ENCODE measurements around the gene CDH16. TPM values are rescaled to one million over a fixed set of nuclear protein-coding genes. Genes with fewer than 3 reads are reported as not detected.

The CDH16 gene
- total and polyA plus RNA-seq, 11 donors: 0.08 to 1.6 (median 0.17) TPM; not detected in 5

DNA sequence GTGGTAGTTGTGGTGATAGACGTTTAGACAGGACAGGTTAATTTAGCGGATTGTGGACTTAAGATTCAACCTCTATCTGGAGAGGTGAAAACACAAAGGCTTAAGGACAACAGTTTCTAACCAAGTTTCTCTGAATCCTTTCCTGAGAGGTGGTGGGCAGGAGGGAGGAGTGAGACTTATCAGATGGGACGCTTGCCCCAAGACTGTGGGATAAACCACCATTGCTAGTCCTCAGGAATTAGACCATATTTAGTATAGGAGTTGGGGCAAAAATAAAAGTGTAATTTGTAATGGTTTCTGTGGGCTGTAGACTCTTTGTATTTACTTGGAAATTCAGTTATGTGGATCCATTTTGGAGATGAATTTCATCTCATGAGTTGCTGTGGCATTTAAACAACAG is 31.8 kb downstream of the CDH16 start:
- intact Hi-C loops (cut with DNase I): no loop called here
- no peak overlapping the region for H3K4me3 ChIP-seq
- no peaks in the 10 kb centered on the region for H3K27me3 ChIP-seq
- 65 to 83% (median 77%) methylated on average over 3 of the region's 3 CpGs for WGBS, 4 donors
- peaks cover 0 to 33% (median 24%) of the 10 kb centered on the region in 9 donors for H3K36me3 ChIP-seq
- DNase-seq: no peak
- TF ChIP-seq, protein P1, sequence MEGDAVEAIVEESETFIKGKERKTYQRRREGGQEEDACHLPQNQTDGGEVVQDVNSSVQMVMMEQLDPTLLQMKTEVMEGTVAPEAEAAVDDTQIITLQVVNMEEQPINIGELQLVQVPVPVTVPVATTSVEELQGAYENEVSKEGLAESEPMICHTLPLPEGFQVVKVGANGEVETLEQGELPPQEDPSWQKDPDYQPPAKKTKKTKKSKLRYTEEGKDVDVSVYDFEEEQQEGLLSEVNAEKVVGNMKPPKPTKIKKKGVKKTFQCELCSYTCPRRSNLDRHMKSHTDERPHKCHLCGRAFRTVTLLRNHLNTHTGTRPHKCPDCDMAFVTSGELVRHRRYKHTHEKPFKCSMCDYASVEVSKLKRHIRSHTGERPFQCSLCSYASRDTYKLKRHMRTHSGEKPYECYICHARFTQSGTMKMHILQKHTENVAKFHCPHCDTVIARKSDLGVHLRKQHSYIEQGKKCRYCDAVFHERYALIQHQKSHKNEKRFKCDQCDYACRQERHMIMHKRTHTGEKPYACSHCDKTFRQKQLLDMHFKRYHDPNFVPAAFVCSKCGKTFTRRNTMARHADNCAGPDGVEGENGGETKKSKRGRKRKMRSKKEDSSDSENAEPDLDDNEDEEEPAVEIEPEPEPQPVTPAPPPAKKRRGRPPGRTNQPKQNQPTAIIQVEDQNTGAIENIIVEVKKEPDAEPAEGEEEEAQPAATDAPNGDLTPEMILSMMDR (IDR thresholded peaks at IDR 0.05): no peak
- no peak for TF ChIP-seq POLR2A (IDR thresholded peaks at IDR 0.05)
- ATAC-seq: no peak
- no peak overlapping the region for H3K27ac ChIP-seq
- peaks cover 0 to 2% (median 0%) of the 10 kb centered on the region in 12 donors for H3K4me1 ChIP-seq
- H3K9me3 ChIP-seq: no peaks in the 10 kb centered on the region

DNA sequence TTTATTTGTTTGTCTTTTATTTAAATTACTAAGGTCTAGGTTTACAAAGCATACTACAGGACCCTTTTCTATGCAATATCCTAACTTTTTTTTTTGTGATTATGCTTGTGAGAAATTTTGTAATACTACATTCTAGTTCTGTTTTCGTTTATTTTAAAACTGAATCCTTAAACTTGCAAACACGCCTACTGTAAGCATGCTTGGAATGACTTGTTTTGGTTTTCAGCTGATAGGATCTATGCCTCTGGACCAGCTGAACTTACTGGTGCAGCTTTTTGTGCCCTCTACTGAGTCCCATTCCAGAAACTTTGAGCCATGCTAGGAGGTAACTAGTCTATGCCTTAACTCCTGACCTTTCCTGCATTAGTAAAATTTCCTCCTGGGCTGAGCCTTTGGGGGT is 32.4 kb downstream of the CDH16 start:
- no peak for DNase-seq
- TF ChIP-seq POLR2A (IDR thresholded peaks at IDR 0.05): no peak
- TF ChIP-seq, protein P1 (IDR thresholded peaks at IDR 0.05): no peak
- Histone ChIP-seq H3K4me1 (peaks cover 0 to 6% (median 3%) of the 10 kb centered on the region in 12 donors), H3K27me3 (no peaks in the 10 kb centered on the region), H3K36me3 (peaks cover 0 to 33% (median 24%) of the 10 kb centered on the region in 9 donors), H3K9me3 (no peaks in the 10 kb centered on the region), H3K27ac (no peak overlapping the region), H3K4me3 (no peak overlapping the region)
- 70 to 78% (median 75%) methylated on average over 2 of the region's 2 CpGs for WGBS, 4 donors
- ATAC-seq: no peak
- intact Hi-C loops (cut with DNase I): no loop called here

DNA sequence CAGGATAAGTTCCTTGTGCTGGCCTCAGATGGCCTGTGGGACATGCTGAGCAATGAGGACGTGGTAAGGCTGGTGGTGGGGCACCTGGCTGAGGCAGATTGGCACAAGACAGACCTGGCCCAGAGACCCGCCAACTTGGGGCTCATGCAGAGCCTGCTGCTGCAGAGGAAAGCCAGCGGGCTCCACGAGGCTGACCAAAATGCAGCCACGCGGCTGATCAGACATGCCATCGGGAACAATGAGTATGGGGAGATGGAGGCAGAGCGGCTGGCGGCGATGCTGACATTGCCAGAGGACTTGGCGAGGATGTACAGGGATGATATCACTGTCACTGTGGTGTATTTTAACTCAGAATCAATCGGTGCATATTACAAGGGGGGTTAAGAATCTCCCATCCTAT is 33.2 kb downstream of the CDH16 start:
- intact Hi-C loops (cut with DNase I): no loop called here
- peaks cover 0 to 33% (median 24%) of the 10 kb centered on the region in 9 donors for H3K36me3 ChIP-seq
- no peak overlapping the region for H3K4me3 ChIP-seq
- peaks cover 0 to 13% (median 9%) of the 10 kb centered on the region in 12 donors for H3K4me1 ChIP-seq
- no peaks in the 10 kb centered on the region for H3K27me3 ChIP-seq
- TF ChIP-seq POLR2A (IDR thresholded peaks at IDR 0.05): no peak
- TF ChIP-seq, protein P1 (IDR thresholded peaks at IDR 0.05): no peak
- DNase-seq (no peak), ATAC-seq (no peak)
- 91 to 93% (median 92%) methylated on average over 11 to 12 of the region's 12 CpGs for WGBS, 4 donors
- H3K9me3 ChIP-seq: no peaks in the 10 kb centered on the region
- no peak overlapping the region for H3K27ac ChIP-seq

DNA sequence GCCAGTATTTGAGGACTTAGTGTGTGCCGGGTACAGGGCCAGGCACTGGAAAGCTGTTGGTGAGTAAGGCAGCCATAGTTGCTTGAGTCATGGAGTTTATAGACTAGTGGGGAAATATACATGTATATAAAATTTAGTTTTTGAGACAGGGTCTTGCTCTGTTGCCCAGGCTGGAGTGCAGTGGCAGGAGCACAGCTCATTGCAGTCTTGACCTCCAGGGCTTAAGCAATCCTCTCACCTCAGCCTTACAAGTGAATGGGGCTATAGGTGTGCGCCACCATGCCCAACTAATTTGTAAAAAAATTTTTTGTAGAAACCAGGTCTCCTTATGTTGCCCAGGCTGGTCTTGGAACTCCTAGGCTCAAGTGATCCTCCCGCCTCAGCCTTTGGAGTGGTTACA is 36.0 kb downstream of the CDH16 start:
- Histone ChIP-seq H3K4me3 (no peak overlapping the region), H3K4me1 (peaks cover 0 to 18% (median 10%) of the 10 kb centered on the region in 12 donors), H3K27me3 (no peaks in the 10 kb centered on the region), H3K36me3 (peaks cover 0 to 33% (median 24%) of the 10 kb centered on the region in 9 donors), H3K9me3 (no peaks in the 10 kb centered on the region), H3K27ac (no peak overlapping the region)
- no peak for DNase-seq
- intact Hi-C loops (cut with DNase I): no loop called here
- WGBS, 4 donors: 82 to 97% (median 96%) methylated on average over 3 of the region's 3 CpGs
- no peak for ATAC-seq
- TF ChIP-seq, protein P1 (IDR thresholded peaks at IDR 0.05): no peak
- no peak for TF ChIP-seq POLR2A (IDR thresholded peaks at IDR 0.05)

Measured in heart left ventricle (tissue), 16 donors.